PC-9 (cell line): Measurements from ENCODE around the gene BAIAP2.

Experiments
- CTCF ChIP-seq: fragments of 200-600 bp; sonication (generic); conservative IDR thresholded peaks from 2 replicates; pipeline ENCODE4 v1.6.1; 2017; ENCODE audit warnings: mixed run types, antibody characterized with exemption, mild to moderate bottlenecking, moderate library complexity
- EZH2 ChIP-seq: fragments of 200-600 bp; sonication (generic); IDR thresholded peaks from 2 replicates; pipeline ENCODE4 v1.8.0; 2017; ENCODE audit warnings: antibody characterized with exemption, low read depth

- no peak for TF ChIP-seq CTCF
- no peak for TF ChIP-seq EZH2
These were observed 23.0 kb upstream of the BAIAP2 start for GRCh38 chr17:81011951-81012350.
